PC-9 (cell line): ENCODE data around the gene DNM3.

Experiments used
- EZH2 ChIP-seq: fragments of 200-600 bp; sonication (generic); IDR thresholded peaks from 2 replicates; pipeline ENCODE4 v1.8.0; 2017; ENCODE audit warnings: antibody characterized with exemption, low read depth
- TF ChIP-seq, protein P1 (sequence below): fragments of 200-600 bp; sonication (generic); conservative IDR thresholded peaks from 2 replicates; pipeline ENCODE4 v1.6.1; 2017; ENCODE audit warnings: mixed run types, antibody characterized with exemption, mild to moderate bottlenecking, moderate library complexity

DNA sequence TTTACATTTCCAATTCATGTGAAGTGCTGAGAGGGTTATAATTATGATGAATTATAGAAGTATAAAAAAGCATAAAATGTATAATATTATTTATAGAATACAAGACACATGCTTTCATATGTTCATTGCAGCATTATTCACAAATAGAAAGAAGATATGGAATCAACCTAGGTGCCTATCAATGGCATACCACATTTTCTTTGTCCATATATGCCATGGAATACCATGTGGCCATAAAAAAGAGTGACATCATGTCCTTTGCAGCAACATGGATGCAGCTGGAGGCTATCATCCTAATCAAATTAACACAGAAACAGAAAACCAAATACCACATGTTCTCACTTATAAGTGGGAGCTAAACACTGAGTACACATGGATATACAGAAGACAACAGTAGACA, 494.1 kb downstream of the DNM3 start:
- TF ChIP-seq, protein P1, sequence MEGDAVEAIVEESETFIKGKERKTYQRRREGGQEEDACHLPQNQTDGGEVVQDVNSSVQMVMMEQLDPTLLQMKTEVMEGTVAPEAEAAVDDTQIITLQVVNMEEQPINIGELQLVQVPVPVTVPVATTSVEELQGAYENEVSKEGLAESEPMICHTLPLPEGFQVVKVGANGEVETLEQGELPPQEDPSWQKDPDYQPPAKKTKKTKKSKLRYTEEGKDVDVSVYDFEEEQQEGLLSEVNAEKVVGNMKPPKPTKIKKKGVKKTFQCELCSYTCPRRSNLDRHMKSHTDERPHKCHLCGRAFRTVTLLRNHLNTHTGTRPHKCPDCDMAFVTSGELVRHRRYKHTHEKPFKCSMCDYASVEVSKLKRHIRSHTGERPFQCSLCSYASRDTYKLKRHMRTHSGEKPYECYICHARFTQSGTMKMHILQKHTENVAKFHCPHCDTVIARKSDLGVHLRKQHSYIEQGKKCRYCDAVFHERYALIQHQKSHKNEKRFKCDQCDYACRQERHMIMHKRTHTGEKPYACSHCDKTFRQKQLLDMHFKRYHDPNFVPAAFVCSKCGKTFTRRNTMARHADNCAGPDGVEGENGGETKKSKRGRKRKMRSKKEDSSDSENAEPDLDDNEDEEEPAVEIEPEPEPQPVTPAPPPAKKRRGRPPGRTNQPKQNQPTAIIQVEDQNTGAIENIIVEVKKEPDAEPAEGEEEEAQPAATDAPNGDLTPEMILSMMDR: no peak
- no peak for TF ChIP-seq EZH2
